ENCODE measurements around the gene DGAT2.

The DGAT2 gene

GRCh38 chr11:75814363-75814676 lies 45.7 kb downstream of the DGAT2 start:
- TF ChIP-seq MYC (IDR thresholded peaks at IDR 0.05; ENCODE audit: low read depth, low read length) (no peak), POLR2A (IDR thresholded peaks at IDR 0.05; ENCODE audit: extremely low read depth, insufficient read length) (no peak), MAX (IDR thresholded peaks at IDR 0.05; ENCODE audit: low read depth, low read length) (no peak), CTCF (IDR thresholded peaks at IDR 0.05; ENCODE audit: low read depth, low read length) (no peak)
- peak overlapping the region; percentile 75 for H3K4me3 ChIP-seq (ENCODE audit: low read depth, low read length)
- no peak for DNase-seq (ENCODE audit: low read depth)

GRCh38 chr11:75814677-75815344 lies 46.2 kb downstream of the DGAT2 start, which contains the start of gene UVRAG:
Gene UVRAG (plus strand): TSS chr11:75815210. CDS start chr11:75815408, 198 bp downstream.
- TF ChIP-seq MYC (IDR thresholded peaks at IDR 0.05; ENCODE audit: low read depth, low read length) (peak; percentile 77), CTCF (IDR thresholded peaks at IDR 0.05; ENCODE audit: low read depth, low read length) (no peak), POLR2A (IDR thresholded peaks at IDR 0.05; ENCODE audit: extremely low read depth, insufficient read length) (peak; percentile 81), MAX (IDR thresholded peaks at IDR 0.05; ENCODE audit: low read depth, low read length) (peak; percentile 98)
- DNase-seq (ENCODE audit: low read depth): peak; percentile 100
- peak within 1 kb of the TSS; percentile 75 for H3K4me3 ChIP-seq (ENCODE audit: low read depth, low read length)

GRCh38 chr11:75815345-75816168 lies 47.0 kb downstream of the DGAT2 start:
- peak overlapping the region; percentile 75 for H3K4me3 ChIP-seq (ENCODE audit: low read depth, low read length)
- TF ChIP-seq POLR2A (IDR thresholded peaks at IDR 0.05; ENCODE audit: extremely low read depth, insufficient read length): no peak
- TF ChIP-seq CTCF (IDR thresholded peaks at IDR 0.05; ENCODE audit: low read depth, low read length): no peak
- no peak for TF ChIP-seq MAX (IDR thresholded peaks at IDR 0.05; ENCODE audit: low read depth, low read length)
- no peak for TF ChIP-seq MYC (IDR thresholded peaks at IDR 0.05; ENCODE audit: low read depth, low read length)
- DNase-seq (ENCODE audit: low read depth): peak; percentile 64

GRCh38 chr11:75816561-75817239 lies 48.1 kb downstream of the DGAT2 start:
- peak; percentile 77 for DNase-seq (ENCODE audit: low read depth)

GRCh38 chr11:75820645-75821044 lies 52.1 kb downstream of the DGAT2 start:
- TF ChIP-seq CTCF (IDR thresholded peaks at IDR 0.05; ENCODE audit: low read depth, low read length) (no peak), MYC (IDR thresholded peaks at IDR 0.05; ENCODE audit: low read depth, low read length) (no peak), POLR2A (IDR thresholded peaks at IDR 0.05; ENCODE audit: extremely low read depth, insufficient read length) (no peak), MAX (IDR thresholded peaks at IDR 0.05; ENCODE audit: low read depth, low read length) (no peak)
- DNase-seq (ENCODE audit: low read depth): peak; percentile 39
- H3K4me3 ChIP-seq (ENCODE audit: low read depth, low read length): no peak overlapping the region

More at GRCh38 chr11:75816561-75817239, 48.1 kb downstream of the DGAT2 start:
- peak overlapping the region; percentile 75 for H3K4me3 ChIP-seq (ENCODE audit: low read depth, low read length)
- TF ChIP-seq MYC (IDR thresholded peaks at IDR 0.05; ENCODE audit: low read depth, low read length) (peak; percentile 65), POLR2A (IDR thresholded peaks at IDR 0.05; ENCODE audit: extremely low read depth, insufficient read length) (no peak), MAX (IDR thresholded peaks at IDR 0.05; ENCODE audit: low read depth, low read length) (peak; percentile 88)
